ENCODE data around the gene CDH23.
A peak's percentile ranks its signal among the peaks of the same experiment; 100 is the strongest.

CDH23 gene

GRCh38 chr10:71368643-71369042 is 28.1 kb upstream of the CDH23 start:
- no peak for FAIRE-seq
- DNase-seq (ENCODE audit: insufficient read length, low spot score) = peak; percentile 17

- no peak for FAIRE-seq
Measured at GRCh38 chr10:71369602-71370001, 27.1 kb upstream of the CDH23 start.

GRCh38 chr10:71370031-71370430 is 26.7 kb upstream of the CDH23 start:
- no peak for FAIRE-seq

More at GRCh38 chr10:71369602-71370001, 27.1 kb upstream of the CDH23 start:
- DNase-seq (ENCODE audit: insufficient read length, low spot score) = no peak

GRCh38 chr10:71371750-71372166 is 25.0 kb upstream of the CDH23 start:
- FAIRE-seq (no peak), DNase-seq (ENCODE audit: insufficient read length, low spot score) (no peak)

More at GRCh38 chr10:71370031-71370430, 26.7 kb upstream of the CDH23 start:
- no peak for DNase-seq (ENCODE audit: insufficient read length, low spot score)

GRCh38 chr10:71372882-71373495 is 23.7 kb upstream of the CDH23 start:
- no peak for DNase-seq (ENCODE audit: insufficient read length, low spot score)
- FAIRE-seq = no peak

GRCh38 chr10:71374481-71375233 is 22.1 kb upstream of the CDH23 start:
- FAIRE-seq (no peak), DNase-seq (ENCODE audit: insufficient read length, low spot score) (no peak)

- FAIRE-seq (no peak), DNase-seq (ENCODE audit: insufficient read length, low spot score) (no peak)
Measured at GRCh38 chr10:71375952-71376351, 20.8 kb upstream of the CDH23 start.

GRCh38 chr10:71378336-71379117 is 18.2 kb upstream of the CDH23 start:
- DNase-seq (ENCODE audit: insufficient read length, low spot score) (no peak), FAIRE-seq (no peak)

- no peak for DNase-seq (ENCODE audit: insufficient read length, low spot score)
Measured at GRCh38 chr10:71379118-71379766, 17.5 kb upstream of the CDH23 start.

GRCh38 chr10:71380841-71381240 is 15.9 kb upstream of the CDH23 start:
- no peak for DNase-seq (ENCODE audit: insufficient read length, low spot score)
- no peak for FAIRE-seq

More at GRCh38 chr10:71379118-71379766, 17.5 kb upstream of the CDH23 start:
- FAIRE-seq = no peak

- DNase-seq (ENCODE audit: insufficient read length, low spot score) (no peak), FAIRE-seq (no peak)
Measured at GRCh38 chr10:71381611-71382010, 15.1 kb upstream of the CDH23 start.

GRCh38 chr10:71382028-71382427 is 14.7 kb upstream of the CDH23 start:
- FAIRE-seq (no peak), DNase-seq (ENCODE audit: insufficient read length, low spot score) (no peak)

- FAIRE-seq (no peak), DNase-seq (ENCODE audit: insufficient read length, low spot score) (no peak)
Measured at GRCh38 chr10:71382757-71383156, 14.0 kb upstream of the CDH23 start.

- peak; percentile 74 for DNase-seq (ENCODE audit: insufficient read length, low spot score)
- FAIRE-seq = no peak
Measured at GRCh38 chr10:71383972-71384687, 12.6 kb upstream of the CDH23 start.

- FAIRE-seq (no peak), DNase-seq (ENCODE audit: insufficient read length, low spot score) (no peak)
Measured at GRCh38 chr10:71388171-71388570, 8.5 kb upstream of the CDH23 start.

GRCh38 chr10:71388583-71389310 is 8.0 kb upstream of the CDH23 start:
- DNase-seq (ENCODE audit: insufficient read length, low spot score) (no peak), FAIRE-seq (no peak)

- no peak for FAIRE-seq
- DNase-seq (ENCODE audit: insufficient read length, low spot score) = no peak
Measured at GRCh38 chr10:71389768-71390460, 6.8 kb upstream of the CDH23 start.

GRCh38 chr10:71390461-71390835 is 6.3 kb upstream of the CDH23 start:
- DNase-seq (ENCODE audit: insufficient read length, low spot score) (no peak), FAIRE-seq (no peak)
